HG02623 (cell line): ENCODE data around the gene RHBDL3.
"Not testable (repeated sequence)": the region's sequence is repeated elsewhere in the genome, so short reads cannot be mapped to it uniquely, and the experiment has no call there.

Experiments
- ATAC-seq: cut with Tn5 transposase; IDR thresholded peaks from one replicate; pipeline ENCODE4 v1.9.1; 2021; ENCODE audit warnings: moderate library complexity; ENCODE audit not compliant: unreplicated experiment

Gene RHBDL3

DNA sequence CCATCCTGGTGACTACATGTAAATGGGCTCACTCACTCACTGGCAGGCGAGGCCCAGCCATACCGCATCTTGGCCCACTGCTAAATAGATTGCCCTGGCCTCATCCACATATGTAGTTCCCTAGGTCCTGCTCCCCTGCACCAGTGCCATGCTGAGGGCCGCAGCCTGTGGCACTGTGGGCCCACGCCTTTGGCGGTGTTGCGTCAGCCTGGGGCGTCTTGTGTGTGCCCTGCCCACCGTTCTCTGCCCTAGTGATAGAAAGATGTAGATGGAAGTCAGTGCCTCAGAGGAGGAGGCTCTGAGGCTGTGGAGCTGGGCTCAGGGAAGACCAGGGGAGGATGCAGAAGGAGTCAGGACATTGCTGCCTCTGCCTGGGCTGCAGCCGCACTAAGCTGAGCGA is 57.4 kb downstream of the RHBDL3 start:
- no peak for ATAC-seq

DNA sequence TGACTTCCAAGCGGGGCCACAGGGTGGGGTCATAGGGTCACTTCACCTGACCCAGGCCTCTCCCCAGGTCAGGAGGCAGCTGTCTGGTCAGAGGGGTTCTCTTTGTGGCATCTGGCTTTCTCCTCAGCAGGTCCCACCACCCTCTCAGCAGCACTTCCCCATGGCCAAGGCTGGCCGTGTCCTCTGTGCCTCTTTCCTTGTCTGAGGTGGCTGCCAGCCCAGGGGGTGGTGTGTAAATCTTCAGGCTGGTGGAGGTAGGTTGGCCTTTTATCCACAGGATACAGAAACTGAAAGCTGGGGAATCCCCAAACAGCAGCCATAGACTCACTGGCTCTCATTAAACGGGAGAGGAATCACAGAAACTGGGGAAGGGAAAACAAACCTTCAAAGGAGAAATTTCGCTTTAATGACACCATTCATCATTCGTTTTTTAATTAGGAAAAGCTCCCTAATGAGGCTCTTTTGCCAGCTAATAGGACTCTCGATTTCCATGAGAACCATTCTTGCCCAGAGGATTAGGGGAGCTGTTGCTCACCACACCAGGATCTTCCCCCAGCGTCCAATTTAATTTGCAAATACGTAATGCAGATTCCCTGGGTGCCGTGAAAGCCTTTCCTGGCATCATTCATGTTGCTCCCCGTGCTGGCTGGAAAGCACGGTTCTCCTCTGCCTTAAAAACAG is 58.3 kb downstream of the RHBDL3 start:
- no peak for ATAC-seq

DNA sequence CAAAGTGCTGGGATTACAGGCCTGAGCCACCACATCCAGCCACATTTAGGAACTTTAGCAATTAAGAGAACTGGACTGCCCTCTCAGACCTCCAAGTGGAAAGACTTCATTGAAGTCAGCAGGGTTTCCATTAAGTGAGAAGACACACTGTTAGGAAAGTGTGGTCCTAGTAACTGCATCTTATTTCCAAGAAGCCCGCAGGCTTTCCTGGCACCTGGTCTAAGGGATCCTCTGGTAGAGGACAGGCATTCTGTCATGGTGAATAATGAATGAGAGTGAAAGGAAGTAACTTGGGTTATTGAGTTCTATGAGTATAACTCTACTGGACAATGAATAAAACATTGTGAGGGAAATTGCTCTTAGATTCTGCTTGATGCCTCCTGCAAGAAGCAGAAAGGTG is 62.3 kb downstream of the RHBDL3 start:
- no peak for ATAC-seq

DNA sequence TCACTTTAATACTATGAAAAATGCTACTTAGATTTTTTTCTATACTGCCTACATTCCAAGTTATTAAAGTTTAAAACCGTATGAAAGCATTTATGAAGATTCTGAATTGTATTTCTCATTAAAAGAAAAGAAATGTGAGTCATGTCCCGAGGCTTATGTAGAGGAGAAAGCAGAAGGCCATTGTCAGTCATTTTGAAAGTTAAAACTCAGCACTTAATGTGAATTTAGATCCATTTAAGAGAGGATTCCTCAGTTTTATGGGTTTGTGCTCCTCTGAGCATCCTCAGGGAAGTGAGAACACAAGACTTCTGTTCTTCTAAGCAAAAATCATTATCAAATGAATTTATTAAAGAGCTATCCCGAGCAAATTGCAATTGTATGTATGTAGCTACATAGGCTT is 64.5 kb downstream of the RHBDL3 start:
- no peak for ATAC-seq

DNA sequence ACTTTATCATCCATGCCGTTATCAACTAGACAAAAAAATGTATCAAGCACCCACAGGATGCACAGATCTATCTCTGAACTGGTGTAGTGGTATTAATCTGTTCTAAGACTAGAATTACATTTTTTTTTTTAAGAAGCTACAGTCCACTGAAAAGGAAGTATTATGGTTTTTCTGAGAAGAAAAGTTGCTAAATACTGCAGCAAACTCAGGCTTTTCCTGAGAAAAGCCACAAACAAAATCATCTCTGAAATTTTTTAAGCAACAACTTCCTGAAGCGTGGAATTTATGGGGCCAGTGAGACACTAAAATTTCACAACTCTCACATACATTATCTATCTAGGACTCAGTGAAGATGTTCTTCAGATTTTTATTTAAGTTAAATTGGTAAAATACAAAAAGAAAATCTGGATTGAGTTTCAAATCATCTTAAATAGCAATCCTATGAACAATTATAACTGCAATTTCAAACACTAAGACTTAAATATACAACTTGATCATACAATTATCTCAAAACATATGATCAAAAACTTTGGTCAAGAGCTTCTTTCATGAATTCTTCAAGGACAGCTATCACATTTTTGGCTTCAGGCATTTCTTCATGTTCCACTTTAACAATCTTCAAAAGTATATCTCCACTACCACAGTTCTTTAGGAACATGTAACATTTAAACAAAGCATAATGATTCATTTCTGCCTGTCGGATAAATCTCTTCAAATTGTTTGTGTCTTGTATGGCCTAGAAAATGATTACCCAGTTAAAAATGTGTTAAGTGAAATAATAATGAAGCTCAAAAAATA is 65.8 kb downstream of the RHBDL3 start:
- no peak for ATAC-seq

DNA sequence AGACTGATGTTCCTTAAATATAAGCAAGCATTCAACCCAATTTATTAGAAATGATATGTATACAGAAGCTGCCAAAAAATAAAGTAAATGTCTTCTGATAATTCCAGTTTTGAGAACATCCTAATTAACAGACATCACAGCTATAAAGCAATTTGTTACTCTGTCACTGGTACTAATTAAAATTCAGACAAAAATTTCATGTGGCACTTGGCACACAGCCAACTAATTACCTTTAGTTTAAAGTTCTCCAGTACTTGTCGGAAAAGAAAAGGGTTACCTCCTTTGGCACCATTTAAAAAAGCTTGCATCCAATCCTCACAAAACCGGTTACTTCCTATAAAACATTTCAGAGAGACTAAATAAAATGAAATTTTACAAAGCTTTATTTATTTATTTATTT is 67.6 kb downstream of the RHBDL3 start:
- ATAC-seq = no peak

DNA sequence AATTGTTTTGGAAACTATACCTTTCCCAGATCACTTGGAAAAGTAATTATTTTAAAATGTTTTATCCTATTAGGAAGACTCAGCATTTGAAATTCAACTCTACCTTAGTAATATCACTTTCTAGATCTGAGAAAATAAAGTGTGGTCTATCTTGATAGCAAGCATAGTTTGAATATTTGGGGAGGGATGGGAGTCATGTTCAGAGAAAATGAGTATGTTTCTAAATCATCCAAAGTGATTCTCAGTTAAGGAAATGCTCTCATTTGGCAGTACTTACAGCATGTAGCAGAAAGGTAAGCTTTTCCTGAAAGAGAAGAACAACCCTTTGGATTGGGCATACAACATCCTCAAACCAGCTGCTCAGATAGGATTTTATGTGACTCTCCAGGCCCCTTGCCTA is 69.4 kb downstream of the RHBDL3 start:
- no peak for ATAC-seq

DNA sequence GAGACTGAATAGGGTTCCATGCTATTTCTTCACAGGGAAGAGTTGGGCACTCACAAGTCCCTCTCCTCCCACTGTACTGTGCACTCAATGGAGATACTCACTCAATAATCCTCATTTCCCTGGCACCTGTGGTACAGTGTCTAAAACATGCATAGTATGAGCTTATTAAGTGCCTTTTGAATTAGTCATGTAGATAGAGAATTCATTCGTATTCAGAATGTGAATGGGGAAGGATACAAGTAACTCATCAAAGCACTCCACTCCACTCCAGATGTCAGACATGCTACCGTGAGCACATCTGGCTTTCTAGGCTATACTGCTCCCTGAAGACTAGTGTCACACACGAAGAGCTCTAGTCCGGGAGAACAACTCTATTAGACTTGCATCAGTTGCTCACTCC is 70.1 kb downstream of the RHBDL3 start:
- no peak for ATAC-seq

DNA sequence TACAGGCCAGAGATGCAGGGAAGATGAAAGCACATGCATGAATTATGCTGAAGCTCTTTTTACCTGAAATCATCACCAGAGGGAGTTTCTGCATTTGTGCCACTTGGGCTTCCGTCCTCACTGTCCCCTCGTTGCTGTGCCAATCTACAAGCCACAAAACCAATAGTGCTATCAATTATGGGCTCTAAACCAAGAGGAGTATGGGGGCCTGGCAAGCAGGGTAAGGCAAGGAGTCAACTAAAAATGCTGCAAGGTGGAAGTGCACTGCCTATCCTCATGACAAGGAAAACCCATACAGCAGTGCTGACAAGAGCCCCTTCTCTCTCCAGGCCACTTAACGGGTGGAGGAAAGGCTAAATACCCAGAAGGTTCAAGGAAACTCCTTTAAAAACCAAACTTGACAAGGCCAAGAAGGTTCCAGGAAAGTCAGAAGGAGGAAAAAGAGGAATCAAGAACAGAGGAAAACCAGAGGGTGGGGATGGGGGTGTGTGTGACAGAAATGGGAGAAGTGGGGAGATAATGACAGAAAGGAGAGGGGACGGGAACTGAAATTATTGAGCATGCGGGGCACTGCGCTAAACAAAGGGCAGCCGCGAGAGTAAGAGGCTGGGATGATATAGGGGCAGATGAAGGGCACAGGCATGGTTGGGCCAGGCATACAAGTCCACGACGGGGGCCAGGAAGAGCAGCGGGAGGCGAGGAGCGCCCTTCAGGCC is 75.7 kb downstream of the RHBDL3 start:
- no peak for ATAC-seq

DNA sequence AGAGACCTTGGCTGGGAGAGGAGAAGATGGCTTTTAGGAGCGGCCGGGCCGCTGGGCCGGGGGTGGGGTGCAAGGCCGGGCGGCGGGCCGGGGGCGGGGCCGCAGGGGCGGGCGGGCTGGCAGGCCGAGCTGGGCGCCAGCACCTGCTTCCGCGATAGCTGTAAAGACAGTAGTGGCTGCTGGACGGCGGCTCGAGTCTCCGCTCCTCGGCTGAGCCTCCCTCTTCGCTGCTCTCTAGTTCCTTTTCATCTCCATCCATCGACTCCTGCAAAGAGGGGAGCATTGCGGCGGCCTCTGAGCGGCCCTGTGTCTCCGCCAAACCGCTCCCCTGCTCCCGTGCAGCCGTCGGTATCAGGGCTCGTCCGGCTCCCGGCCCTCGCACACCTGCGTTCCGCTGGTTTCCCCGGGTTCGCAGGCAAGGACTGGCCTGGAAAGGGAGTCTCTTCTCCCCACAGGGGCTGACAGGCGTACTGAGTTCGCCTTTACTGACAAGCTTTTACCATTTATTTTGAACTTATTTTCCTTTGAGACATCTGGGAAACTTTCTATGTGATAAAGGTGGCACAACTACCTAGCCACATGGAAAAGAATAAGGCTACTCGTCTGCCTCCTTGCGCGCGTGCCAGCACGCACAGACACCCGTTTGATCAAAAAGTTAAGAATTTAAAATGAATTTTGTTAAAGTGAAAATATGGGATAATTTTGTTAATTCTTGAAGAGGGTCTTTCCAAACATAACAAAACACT is 76.4 kb downstream of the RHBDL3 start, which contains the start of gene C17orf75:
Gene C17orf75, minus strand, starts transcription at position 317 of the 746 bp plus-strand sequence. Its CDS starts 34 bp downstream, at position 283.
- peak; percentile 88 for ATAC-seq

DNA sequence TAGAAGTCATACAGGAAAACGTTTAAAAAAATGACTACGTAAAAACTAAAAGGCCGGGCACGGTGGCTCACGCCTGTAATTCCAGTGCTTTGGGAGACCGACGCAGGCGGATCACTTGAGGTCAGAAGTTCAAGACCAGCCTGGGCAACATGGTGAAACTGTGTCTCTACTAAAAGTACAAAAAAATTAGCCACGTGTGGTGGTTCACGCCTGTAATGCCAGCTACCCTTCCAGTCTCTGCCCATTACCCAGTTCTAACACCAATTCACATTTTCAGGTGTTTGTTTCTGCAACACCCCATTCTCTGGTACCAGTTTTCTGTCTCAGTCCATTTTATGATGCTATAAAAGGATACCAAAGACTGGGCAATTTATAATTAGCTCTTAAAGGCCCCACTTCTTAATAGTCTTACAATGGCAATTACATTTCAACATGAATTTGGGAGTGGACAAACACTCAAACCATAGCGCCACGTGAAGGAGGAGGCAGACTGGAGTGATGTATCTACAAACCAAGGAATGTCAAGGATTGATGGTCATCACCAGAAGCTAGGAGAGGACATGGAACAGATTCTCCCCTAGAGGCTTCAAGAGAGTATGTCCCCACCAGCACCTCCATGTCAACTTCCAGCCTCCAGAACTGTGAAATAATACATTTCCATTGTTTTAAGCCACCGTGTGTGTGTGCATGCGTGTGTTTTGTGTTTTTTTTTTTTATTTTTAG is 77.1 kb downstream of the RHBDL3 start:
- ATAC-seq = no peak

DNA sequence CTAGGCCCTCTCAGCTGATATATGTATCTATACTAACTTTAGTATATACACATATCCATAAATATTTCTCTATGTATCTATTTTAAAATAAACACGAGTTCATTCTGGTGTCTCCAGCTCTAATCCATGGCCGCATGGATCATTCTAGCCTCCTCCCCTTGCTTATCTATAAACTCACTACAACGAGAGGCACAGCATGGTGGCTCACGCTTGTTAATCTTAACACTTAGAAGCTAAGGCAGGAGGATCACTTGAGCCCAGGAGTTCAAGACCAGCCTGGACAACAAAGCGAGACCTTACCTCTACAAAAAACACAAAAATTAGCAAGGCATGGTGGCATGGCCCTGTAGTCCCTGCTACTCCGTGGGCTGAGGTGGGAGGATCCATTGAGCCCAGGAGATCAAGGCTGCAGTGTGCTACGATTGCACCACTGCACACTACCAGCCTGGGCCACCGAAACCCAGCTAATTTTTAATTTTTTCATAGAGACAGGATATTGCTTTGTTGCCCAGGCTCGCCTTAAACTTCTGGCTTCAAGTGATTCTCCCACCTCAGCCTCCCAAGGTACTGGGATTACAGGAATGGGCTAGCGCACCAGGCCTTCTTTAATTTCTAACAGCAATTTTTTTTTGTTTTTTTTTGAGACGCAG is 80.4 kb downstream of the RHBDL3 start:
- no peak for ATAC-seq

DNA sequence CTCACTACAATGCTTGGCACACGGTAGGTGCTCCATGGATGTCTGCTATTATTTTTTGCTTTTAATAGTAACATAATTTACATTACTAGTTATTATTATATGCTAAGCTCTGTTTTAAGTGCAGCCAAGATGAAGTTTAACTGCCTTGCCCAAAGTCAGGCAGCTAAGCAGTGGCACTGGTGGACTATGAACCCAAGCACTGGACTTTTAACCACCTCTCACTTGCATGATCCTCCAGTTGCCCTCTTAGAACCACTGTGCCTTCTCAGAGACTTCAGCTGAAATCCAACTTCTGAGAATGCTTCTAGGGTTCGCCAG is 82.8 kb downstream of the RHBDL3 start:
- no peak for ATAC-seq

DNA sequence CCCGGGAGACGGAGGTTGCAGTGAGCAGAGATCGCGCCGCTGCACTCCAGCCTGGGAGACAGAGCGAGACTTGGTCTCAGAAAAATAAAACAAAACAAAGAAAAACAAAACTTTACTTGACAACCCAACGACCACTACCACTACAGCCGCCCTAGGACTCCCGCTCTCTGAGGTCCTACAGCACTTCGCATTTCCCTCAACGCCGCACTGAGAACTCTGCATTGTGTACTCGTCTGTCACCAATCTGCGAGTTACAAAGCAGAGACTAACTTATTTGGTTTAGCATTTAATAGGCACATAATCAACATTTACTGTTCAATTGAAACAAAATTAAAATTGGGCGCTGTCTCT is 83.8 kb downstream of the RHBDL3 start:
- no peak for ATAC-seq

DNA sequence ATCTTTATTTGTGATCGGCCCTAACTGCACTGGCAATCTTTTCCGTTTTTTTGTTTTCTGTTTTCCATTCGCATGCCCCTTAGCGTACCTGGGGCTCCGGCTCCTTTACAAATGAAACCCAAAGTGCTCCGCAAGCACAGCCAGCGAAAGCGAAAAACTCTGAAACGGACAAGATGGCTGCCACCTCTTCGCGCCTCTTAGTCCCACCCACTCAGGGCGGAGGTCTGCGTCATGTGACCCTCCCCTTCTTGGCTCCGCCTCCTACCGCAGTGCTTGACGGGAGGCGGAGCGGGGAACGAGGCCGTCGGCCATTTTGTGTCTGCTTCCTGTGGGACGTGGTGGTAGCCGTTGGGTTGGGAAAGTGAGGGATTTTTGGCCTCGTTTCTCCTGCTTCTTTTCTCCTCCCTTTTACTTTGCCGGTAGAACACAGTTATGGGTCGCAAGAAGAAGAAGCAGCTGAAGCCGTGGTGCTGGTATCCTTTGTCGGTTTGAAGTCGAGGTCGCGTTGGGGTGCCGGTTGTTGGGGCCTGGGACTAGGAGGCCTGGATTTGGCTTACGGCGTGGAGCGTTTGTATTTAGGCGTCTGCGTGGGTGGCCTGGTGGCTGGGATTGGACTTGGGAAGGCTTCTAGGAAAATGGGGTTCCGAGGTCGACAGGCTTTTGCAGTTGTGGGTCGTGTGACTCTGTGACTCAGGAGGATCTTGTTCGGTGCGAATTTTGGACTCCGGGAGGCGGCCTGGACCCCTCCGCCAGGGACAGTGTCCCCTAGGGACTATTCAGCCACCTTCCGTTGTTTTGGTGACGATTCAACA is 84.4 kb downstream of the RHBDL3 start, which contains the start of gene ZNF207:
Gene ZNF207, plus strand, starts transcription at position 304 of the 812 bp plus-strand sequence. Its CDS starts 129 bp downstream, at position 433.
- ATAC-seq = peak; percentile 91

DNA sequence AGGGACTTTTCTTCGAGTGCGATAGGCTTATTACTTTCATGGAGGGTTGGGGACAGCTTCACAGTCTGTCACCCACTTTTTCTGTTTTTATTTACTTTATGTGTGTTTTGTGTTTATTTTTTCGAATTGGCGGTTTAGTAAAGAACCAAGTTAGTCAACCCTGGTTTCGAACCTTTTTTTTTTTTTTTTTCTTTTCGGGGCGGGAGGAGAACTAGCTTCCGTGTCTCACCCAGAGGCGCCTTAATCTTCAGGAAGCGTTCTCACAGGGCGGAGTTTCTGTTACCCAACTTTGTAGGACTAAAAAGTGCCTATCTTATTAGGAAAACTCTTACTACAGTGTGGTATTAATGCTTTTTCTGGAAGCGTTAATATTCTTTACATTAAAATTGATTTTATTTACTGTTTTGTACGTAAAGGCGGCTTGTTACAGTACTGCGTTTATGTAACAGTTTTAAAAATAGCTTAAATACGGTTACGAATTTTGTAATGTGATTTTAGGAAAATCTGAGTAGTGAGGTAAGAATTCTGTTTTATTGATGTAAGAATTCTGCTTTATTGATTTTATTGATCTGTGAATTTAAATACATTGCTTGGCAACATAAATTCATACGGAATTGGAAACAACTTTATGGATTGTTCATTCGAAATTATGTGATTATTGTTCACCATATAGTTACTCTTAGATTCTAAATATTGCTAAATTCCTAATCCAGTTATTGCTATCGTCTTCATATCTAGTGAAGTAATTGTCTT is 85.2 kb downstream of the RHBDL3 start:
- ATAC-seq = peak; percentile 4

DNA sequence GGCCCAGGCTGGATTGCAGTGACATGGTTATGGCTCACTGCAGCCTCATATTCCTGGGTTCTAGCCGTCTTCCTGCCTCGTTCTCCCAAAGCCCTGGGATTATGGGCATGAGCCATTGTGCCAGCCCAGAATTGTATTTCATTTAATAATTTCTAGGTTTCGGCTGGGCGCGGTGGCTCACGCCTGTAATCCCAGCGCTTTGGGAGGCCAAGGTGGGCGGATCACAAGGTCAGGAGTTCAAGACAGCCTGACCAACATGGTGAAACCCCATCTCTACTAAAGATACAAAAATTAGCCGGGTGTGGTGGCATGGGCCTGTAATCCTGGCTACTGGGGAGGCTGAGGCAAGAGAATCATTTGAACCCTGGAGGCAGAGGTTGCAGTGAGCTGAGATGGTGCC is 87.1 kb downstream of the RHBDL3 start:
- ATAC-seq = not testable (repeated sequence)

DNA sequence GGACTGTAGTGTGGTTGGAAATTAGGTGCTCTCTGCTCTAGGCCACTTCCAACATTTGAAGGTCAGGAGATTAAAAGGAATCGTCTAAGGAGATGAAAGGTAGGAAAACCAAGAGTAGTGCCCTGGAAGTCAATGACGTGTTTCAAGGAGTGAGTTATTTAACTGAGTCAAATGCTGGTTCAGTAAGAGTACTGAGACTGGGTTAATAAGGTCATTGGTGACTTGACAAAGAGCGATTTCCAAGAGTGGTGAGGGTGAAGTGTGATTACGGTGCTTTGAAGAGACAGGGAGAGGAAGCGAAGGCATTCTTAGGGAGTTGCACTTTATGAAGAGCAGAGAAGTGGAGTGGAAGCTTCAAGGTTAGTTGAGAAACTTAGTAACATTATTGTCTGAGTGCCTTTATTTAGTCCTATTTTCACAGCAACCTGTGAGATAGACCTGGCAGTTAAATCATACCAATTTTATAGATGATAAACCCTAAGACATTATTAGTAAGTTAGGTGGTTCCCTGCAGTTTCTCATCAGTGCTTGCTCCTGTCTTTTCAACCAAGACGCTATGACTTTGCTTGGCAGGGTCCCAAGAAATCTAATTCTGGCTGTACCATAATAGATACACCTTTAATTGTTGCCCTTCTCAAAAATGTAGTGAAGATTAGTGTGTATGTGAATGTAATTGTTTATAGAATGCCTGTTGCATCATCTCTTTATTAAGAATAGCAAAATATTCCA is 90.2 kb downstream of the RHBDL3 start:
- no peak for ATAC-seq
